Activated CD4-positive, alpha-beta T cell treated with anti-CD3 and anti-CD28 coated beads, Interleukin-2, amount 10 ng/mL, durations not matched to agents 7 days and 5 days (primary cell): ENCODE results near the gene MED13L. TPM values are rescaled to one million over a fixed set of nuclear protein-coding genes. Genes with fewer than 3 reads are reported as not detected.

ENCODE experiments used
- CTCF ChIA-PET: fragments of 350-600 bp; sonication (Branson Sonifier 250); formaldehyde crosslinking; loops from one replicate; lab custom pipeline; 2021; ENCODE audit warnings: antibody characterized with exemption; lab: Charles Lee
- POLR2A ChIA-PET: fragments of 350-600 bp; sonication (Branson Sonifier 250); formaldehyde crosslinking; loops from one replicate; lab custom pipeline; 2021; ENCODE audit warnings: antibody characterized with exemption; lab: Charles Lee
- DNase-seq: peaks from one replicate; pipeline ENCODE4 v3.0.0-alpha.2; 2020
- H3K27ac Mint-ChIP-seq: one replicate; pipeline ENCODE4 v1.8.0; 2021; ENCODE audit warnings: mild to moderate bottlenecking, moderate library complexity, mixed read lengths
- H3K27me3 Mint-ChIP-seq: one replicate; pipeline ENCODE4 v1.8.0; 2021; ENCODE audit warnings: mixed read lengths
- H3K36me3 Mint-ChIP-seq: one replicate; pipeline ENCODE4 v1.8.0; 2021; ENCODE audit warnings: low read depth, mixed read lengths
- H3K4me1 Mint-ChIP-seq: one replicate; pipeline ENCODE4 v1.8.0; 2021; ENCODE audit warnings: mixed read lengths
- H3K4me3 Mint-ChIP-seq: one replicate; pipeline ENCODE4 v1.8.0; 2021; ENCODE audit warnings: mild to moderate bottlenecking, moderate library complexity, mixed read lengths
- H3K9me3 Mint-ChIP-seq: one replicate; pipeline ENCODE4 v1.8.0; 2021; ENCODE audit warnings: mixed read lengths
- total RNA-seq, 2 experiments: library from RNA; stranded (reverse); gene quantifications; one replicate each; pipeline ENCODE4 v1.2.3, GENCODE V29; 2021

Gene MED13L
- total RNA-seq, 2 experiments from 2014 or later = 97.1 to 99.7 TPM

DNA sequence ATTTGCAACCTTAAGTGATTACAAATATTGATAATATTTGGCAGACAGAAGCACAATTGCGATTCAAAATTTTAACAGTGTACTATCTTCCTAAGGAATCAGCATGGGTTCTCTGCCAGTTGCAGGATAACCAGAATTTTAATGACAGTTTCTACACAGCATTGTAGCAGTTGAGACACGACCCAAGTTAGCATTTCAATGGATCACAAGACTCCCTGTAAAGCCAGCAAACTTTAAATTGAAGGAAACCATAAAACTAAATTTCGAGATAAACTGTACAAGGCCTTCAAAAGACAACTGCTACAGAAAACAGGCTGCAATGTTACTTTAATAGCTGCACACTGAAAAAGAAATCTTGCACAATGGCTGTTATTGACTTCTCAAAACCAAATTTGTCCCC, 154.9 kb downstream of the MED13L start:
- POLR2A ChIA-PET = no interaction called here
- peaks cover 48% of the 10 kb centered on the region for H3K4me1 Mint-ChIP-seq

DNA sequence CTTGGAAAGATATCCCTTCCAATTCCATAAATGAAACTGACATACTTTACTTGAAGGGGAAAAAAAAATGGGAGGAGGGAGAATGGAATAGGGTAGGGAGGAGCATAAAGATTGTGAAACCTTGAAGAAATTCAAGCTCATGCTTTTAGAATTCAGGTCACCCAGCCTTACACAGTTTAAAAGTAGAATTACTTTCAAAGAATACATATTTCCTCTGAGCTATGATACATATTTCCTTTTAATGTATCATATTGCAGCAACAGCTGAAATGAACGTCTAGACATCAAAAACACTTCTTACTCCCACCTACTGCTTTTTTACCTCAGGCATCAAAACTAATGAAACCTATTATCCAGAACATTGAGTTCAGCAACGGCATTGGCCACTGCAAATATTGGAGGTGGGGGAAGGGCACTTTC, 156.0 kb downstream of the MED13L start:
- Mint-ChIP-seq H3K9me3 (no peaks in the 10 kb centered on the region), H3K4me1 (peaks cover 51% of the 10 kb centered on the region), H3K4me3 (no peak overlapping the region), H3K27ac (peak overlapping the region; percentile 55), H3K36me3 (peaks cover 3% of the 10 kb centered on the region), H3K27me3 (no peaks in the 10 kb centered on the region)
- CTCF ChIA-PET = no interaction called here
- POLR2A ChIA-PET = interaction anchor here (0.5 kb wide), 1 partner anchor 89 kb away, joined by 3 read pairs; no protein-coding TSS in a partner anchor
- no peak for DNase-seq

More for the DNA sequence above, 154.9 kb downstream of the MED13L start:
- Mint-ChIP-seq H3K9me3 (no peaks in the 10 kb centered on the region), H3K36me3 (peaks cover 3% of the 10 kb centered on the region), H3K27ac (no peak overlapping the region), H3K27me3 (no peaks in the 10 kb centered on the region), H3K4me3 (no peak overlapping the region)
- DNase-seq = no peak
- CTCF ChIA-PET = interaction anchor here (1.2 kb wide), 1 partner anchor 25 kb away, joined by 3 read pairs; no protein-coding TSS in a partner anchor

DNA sequence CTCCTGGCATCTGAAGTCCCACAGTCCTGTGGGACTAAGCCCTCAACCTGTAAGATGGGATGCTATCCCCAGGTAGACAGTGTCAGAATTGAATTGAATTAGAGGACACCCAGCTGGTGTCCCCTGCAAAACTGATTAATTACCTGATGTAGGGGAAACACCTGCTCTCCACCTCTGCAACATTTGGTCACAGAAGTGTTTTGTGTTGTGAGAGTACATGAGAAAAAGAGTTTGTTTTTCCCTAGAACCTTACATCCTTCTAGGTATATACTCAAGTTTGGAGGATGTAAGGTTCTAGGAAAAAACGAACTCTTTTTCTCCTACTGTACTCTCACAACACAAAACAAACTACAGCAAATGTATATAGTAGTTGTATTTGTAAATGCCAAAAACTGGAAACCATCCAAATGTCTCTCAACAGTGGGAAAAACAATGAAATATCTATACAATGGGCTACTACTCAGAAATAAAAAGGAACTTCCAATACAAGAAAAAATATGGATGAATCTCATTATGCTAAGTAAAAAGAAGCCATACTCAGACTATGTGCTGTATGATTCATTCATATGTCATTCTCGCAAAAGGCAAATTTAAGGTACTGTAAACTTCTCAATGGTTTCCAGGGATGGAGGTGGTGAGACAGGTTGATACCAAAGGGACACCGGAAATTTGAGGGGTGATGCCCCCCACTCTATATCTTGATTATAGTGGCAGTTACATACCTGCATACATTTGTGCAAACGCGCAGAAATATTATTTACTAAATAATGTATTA, 160.7 kb downstream of the MED13L start:
- H3K27ac Mint-ChIP-seq = no peak overlapping the region
- H3K9me3 Mint-ChIP-seq = no peaks in the 10 kb centered on the region
- DNase-seq = no peak
- H3K4me3 Mint-ChIP-seq = no peak overlapping the region
- H3K36me3 Mint-ChIP-seq = no peaks in the 10 kb centered on the region
- POLR2A ChIA-PET = no interaction called here
- H3K27me3 Mint-ChIP-seq = no peaks in the 10 kb centered on the region
- CTCF ChIA-PET = interaction anchor here (1.3 kb wide), 1 partner anchor 54 kb away, joined by 4 read pairs; no protein-coding TSS in a partner anchor
- H3K4me1 Mint-ChIP-seq = peaks cover 28% of the 10 kb centered on the region

DNA sequence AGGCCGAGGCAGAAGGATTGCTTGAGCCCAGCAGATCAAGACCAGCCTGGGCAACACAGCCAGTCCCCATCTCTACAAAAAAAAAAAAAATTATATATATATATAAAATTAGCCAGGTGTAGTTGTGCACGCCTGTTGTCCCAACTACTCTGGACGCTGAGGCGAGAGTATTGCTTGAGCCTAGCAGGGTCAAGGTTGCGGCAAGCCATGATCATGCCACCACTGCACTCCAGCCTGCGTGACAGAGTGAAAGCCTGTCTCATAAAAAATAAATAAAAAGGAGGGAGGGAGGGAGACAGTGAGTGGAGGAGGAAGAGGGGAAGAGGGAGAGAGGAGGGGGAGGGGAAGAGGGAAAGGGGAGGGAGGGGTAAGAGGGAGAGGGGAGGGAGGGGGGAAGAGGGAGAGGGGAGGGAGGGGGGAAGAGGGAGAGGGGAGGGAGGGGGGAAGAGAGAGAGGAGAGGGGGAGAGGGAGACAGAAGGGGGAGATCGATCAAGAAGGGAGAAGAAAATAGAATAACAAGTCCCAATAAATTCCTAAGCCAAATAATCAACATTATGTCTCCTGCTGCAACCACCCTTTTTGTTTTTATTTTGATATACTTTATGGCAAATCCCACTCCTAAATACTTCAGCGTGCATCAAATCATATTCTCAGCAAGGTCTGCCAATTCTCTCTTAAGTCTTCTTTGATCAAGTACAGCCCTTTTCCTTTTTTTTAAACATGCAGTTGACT, 163.9 kb downstream of the MED13L start:
- no peak overlapping the region for H3K4me3 Mint-ChIP-seq
- no peaks in the 10 kb centered on the region for H3K9me3 Mint-ChIP-seq
- H3K27me3 Mint-ChIP-seq = no peaks in the 10 kb centered on the region
- ChIA-PET CTCF (interaction anchor here (0.6 kb wide), 1 partner anchor 37 kb away, joined by 3 read pairs; no protein-coding TSS in a partner anchor), POLR2A (interaction anchor here (0.5 kb wide), 1 partner anchor 753 kb away, joined by 5 read pairs; no protein-coding TSS in a partner anchor)
- no peak for DNase-seq
- no peak overlapping the region for H3K27ac Mint-ChIP-seq
- peaks cover 9% of the 10 kb centered on the region for H3K4me1 Mint-ChIP-seq
- peaks cover 13% of the 10 kb centered on the region for H3K36me3 Mint-ChIP-seq

DNA sequence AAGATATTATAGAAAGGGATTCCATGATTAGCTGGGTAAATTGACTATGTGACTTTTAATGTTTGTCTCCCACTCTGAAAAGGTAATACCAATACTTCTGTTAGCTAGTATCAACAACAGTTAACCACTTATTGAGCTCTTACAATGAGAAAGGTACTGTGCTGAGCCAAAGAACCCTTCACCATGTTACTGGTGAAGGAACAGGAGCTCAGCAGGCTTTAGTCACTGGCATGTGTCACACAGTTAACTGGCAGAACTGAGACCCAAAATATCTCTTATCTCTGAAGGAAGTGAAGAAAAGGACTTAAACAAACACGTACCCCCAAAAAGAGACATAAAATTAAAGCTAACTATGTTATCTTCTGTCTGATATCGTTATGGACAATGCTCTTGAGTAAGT, 170.6 kb downstream of the MED13L start:
- CTCF ChIA-PET = interaction anchor here (0.7 kb wide), 1 partner anchor 17 kb away, joined by 5 read pairs; no protein-coding TSS in a partner anchor
- H3K4me3 Mint-ChIP-seq = no peak overlapping the region

DNA sequence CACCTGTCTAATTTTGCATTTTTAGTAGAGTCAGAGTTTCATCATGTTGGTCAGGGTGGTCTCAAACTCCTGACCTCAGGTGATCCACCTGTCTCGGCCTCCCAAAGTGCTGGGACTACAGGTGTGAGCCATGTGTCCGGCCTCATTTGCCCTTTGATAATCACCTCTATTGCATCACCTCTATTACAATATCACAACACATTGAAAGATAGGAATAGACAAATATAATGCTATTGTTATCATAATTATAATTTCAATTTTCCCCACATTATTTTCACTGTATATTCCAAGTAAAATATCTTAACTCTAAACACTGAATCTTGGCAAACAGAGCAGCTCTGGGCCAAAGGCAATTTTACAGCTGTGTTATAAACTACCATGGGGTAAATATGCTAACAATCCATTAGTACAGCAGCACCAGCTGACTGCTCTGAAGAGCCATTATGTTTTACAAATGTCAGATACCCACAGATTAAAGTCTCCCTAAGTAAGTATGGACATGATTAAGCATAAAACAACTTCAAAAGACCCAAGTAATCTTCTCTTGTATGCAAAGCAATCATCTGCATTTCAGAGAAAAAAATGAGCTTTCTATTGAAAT, 173.2 kb downstream of the MED13L start:
- H3K36me3 Mint-ChIP-seq = peaks cover 23% of the 10 kb centered on the region
- no peak overlapping the region for H3K4me3 Mint-ChIP-seq
- ChIA-PET POLR2A (no interaction called here), CTCF (no interaction called here)
- no peak overlapping the region for H3K27ac Mint-ChIP-seq
- H3K27me3 Mint-ChIP-seq = no peaks in the 10 kb centered on the region
- H3K9me3 Mint-ChIP-seq = no peaks in the 10 kb centered on the region
- DNase-seq = no peak
- peaks cover 19% of the 10 kb centered on the region for H3K4me1 Mint-ChIP-seq

More for the DNA sequence above, 170.6 kb downstream of the MED13L start:
- H3K4me1 Mint-ChIP-seq = peaks cover 7% of the 10 kb centered on the region
- no peaks in the 10 kb centered on the region for H3K27me3 Mint-ChIP-seq
- no peak overlapping the region for H3K27ac Mint-ChIP-seq
- DNase-seq = no peak
- H3K36me3 Mint-ChIP-seq = peaks cover 27% of the 10 kb centered on the region
- H3K9me3 Mint-ChIP-seq = no peaks in the 10 kb centered on the region
- POLR2A ChIA-PET = no interaction called here

DNA sequence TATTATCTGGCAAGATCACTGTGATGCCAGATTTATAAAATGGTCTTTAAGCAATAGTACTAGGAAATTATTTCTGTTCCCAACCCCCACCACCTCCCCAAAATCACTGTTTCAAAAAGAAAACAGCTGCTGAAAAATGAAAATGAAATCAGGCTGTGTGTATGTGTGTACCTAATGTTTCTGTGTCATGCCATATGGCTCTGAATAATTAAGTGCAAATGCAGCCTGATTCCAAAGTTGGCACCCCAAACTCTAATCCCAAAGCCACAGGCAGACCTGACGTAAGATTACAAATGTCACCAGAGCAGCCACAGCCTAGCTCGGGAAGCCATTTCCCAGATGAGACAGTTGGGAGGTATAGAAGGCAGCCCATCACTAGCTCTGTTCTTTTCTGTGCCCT, 175.5 kb downstream of the MED13L start:
- POLR2A ChIA-PET = no interaction called here
- Mint-ChIP-seq H3K4me3 (no peak overlapping the region), H3K36me3 (peaks cover 24% of the 10 kb centered on the region), H3K27ac (no peak overlapping the region), H3K4me1 (peaks cover 19% of the 10 kb centered on the region), H3K27me3 (no peaks in the 10 kb centered on the region), H3K9me3 (no peaks in the 10 kb centered on the region)
- DNase-seq = no peak
- CTCF ChIA-PET = no interaction called here

DNA sequence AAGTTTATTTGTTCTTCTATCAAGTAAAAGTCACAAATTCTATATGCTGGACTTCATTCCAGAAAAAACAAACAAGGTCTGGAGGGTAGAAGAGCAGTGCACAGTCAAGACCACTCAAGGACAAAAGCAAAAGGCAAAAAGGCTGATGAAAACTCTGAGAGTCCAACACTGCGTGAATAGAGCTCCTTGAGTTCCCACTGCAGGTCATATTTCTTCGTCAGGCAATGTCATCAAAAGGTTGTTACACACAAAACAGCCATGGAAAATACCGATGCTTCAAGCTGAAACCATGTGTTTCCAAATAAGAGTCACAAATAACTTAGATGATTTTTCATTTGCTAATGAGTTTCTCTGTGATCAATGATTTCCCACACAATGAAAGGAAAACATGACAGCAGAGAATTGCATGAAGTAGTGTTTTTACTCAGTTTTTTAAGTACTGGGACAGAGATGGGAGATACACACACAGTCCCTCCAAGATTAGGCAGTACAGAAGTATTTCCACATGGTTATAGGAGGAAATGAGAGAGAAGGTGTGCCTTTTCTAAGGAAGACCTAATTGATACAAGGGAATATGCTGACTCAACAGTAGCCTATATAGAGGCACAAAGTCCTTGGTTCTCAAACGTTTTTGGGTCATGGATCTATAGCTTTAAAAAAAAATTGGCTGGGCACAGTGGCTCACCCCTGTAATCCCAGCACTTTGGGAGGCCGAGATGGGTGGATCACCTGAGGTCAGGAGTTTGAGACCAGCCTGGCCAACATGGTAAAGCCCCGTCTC, 177.7 kb downstream of the MED13L start:
- Mint-ChIP-seq H3K36me3 (peaks cover 21% of the 10 kb centered on the region), H3K27ac (no peak overlapping the region), H3K4me1 (peaks cover 19% of the 10 kb centered on the region), H3K27me3 (no peaks in the 10 kb centered on the region), H3K4me3 (no peak overlapping the region), H3K9me3 (peaks cover 3% of the 10 kb centered on the region)
- DNase-seq = no peak
- ChIA-PET POLR2A (no interaction called here), CTCF (interaction anchor here (0.5 kb wide), 1 partner anchor 94 kb away, joined by 3 read pairs; no protein-coding TSS in a partner anchor)

DNA sequence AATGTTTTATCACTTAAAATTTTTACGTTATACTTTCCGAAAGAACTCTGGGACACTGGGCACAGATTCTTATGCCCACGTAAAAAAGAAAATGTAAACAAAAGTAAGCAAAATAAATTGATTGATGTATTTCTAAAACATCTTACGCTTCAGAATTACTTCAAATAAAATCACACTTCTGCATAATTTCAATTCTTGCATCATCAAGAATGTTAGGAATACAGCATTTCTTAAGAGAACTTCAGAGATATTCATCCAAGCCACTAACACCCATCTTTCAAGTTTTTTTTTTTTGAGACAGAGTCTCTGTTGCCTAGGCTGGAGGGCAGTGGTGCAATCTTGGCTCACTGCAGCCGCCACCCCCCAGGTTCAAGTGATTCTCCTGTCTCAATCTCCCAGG, 180.6 kb downstream of the MED13L start:
- CTCF ChIA-PET = no interaction called here
- no peak for DNase-seq
- peaks cover 3% of the 10 kb centered on the region for H3K9me3 Mint-ChIP-seq
- H3K27me3 Mint-ChIP-seq = no peaks in the 10 kb centered on the region
- H3K4me1 Mint-ChIP-seq = peaks cover 12% of the 10 kb centered on the region
- H3K27ac Mint-ChIP-seq = no peak overlapping the region
- peaks cover 30% of the 10 kb centered on the region for H3K36me3 Mint-ChIP-seq
- no peak overlapping the region for H3K4me3 Mint-ChIP-seq
- POLR2A ChIA-PET = no interaction called here

DNA sequence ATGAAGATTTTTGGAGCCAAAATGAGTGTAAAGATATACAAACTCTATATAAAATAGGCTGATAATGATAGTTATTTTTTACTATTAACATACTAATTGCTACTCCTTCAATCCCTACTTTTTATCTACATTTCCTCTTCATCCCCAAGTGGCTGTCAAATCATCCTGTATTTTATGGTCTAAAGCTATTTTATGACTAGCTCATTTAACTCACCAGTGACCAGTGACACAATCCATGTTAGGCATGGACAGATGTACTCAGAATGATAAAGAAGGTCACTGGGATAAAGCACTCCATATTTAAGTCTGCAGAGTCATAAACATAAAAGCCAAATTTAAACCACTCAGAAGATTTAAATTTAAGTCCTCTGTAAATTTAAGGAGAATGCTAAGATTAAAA, 183.0 kb downstream of the MED13L start:
- DNase-seq = no peak
- Mint-ChIP-seq H3K4me3 (no peak overlapping the region), H3K4me1 (peaks cover 5% of the 10 kb centered on the region), H3K27ac (no peak overlapping the region), H3K27me3 (no peaks in the 10 kb centered on the region), H3K36me3 (peaks cover 36% of the 10 kb centered on the region), H3K9me3 (peaks cover 3% of the 10 kb centered on the region)
- POLR2A ChIA-PET = no interaction called here
- CTCF ChIA-PET = no interaction called here

DNA sequence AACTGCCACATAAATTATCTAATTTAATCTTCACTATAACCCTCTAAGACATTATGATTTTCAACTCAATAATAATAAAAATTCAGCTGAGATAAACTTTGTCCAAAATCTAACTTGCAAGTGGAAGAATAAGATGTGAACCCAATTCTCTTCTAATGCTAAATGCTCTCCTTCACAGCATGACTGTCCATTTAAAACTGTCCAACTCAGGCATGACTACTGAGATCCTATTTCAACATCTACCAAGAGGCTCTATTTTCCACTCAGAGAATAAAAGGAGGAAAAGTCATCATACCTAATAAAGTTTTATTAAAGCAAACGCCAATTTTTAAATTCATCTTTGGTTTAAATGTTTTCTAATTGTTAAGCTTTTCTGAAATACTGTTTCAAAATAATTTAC, 183.6 kb downstream of the MED13L start:
- Mint-ChIP-seq H3K9me3 (peaks cover 3% of the 10 kb centered on the region), H3K4me1 (peaks cover 5% of the 10 kb centered on the region), H3K27ac (no peak overlapping the region), H3K4me3 (no peak overlapping the region), H3K36me3 (peaks cover 38% of the 10 kb centered on the region), H3K27me3 (no peaks in the 10 kb centered on the region)
- no peak for DNase-seq
- POLR2A ChIA-PET = no interaction called here
- CTCF ChIA-PET = no interaction called here

DNA sequence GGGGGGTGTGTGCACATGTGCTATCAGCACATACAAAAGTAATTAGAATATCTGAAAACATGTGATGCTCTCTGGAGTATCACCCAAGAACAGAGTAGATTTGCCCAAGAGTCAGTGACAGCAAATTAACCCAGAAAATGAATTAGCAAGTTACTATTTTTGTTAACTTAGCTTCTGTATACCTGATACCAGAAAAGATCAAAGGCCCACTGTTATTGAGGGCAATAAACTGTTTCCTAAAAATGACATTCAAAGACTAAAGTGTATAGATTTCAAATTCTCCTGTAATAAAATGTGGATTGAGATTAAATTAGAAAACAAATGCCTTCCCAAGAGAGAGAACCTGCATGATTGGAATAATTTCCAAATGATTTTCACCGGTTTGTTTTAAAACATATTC, 184.7 kb downstream of the MED13L start:
- H3K9me3 Mint-ChIP-seq = peaks cover 3% of the 10 kb centered on the region
- peaks cover 16% of the 10 kb centered on the region for H3K4me1 Mint-ChIP-seq
- H3K27ac Mint-ChIP-seq = no peak overlapping the region
- DNase-seq = no peak
- no peak overlapping the region for H3K4me3 Mint-ChIP-seq
- H3K27me3 Mint-ChIP-seq = no peaks in the 10 kb centered on the region
- ChIA-PET POLR2A (no interaction called here), CTCF (no interaction called here)
- H3K36me3 Mint-ChIP-seq = peaks cover 43% of the 10 kb centered on the region
